HG02938 (cell line): Measurements from ENCODE around the gene GNAT1.

ENCODE experiments used
- ATAC-seq: cut with Tn5 transposase; IDR thresholded peaks from one replicate; pipeline ENCODE4 v1.9.1; 2021; ENCODE audit warnings: mild to moderate bottlenecking, moderate library complexity; ENCODE audit not compliant: unreplicated experiment

The GNAT1 gene

GRCh38 chr3:50190936-50191660 lies at the start of gene GNAT1:
TSS of gene GNAT1 (plus strand) at chr3:50191610. CDS start at chr3:50191726, 116 bp downstream.
- no peak for ATAC-seq

- no peak for ATAC-seq
These were observed 45.0 kb upstream of the GNAT1 start for GRCh38 chr3:50146316-50146901.

GRCh38 chr3:50147016-50147415 lies 44.4 kb upstream of the GNAT1 start:
- ATAC-seq: no peak

- no peak for ATAC-seq
These were observed 44.0 kb upstream of the GNAT1 start for GRCh38 chr3:50147447-50147846.

- ATAC-seq: no peak
These were observed 43.5 kb upstream of the GNAT1 start for GRCh38 chr3:50147861-50148260.

GRCh38 chr3:50150404-50150750 lies 41.0 kb upstream of the GNAT1 start:
- ATAC-seq: no peak

- ATAC-seq: no peak
These were observed 40.3 kb upstream of the GNAT1 start for GRCh38 chr3:50150863-50151686.

- ATAC-seq: no peak
These were observed 39.7 kb upstream of the GNAT1 start for GRCh38 chr3:50151728-50152127.

GRCh38 chr3:50153782-50154475 lies 37.5 kb upstream of the GNAT1 start:
- ATAC-seq: no peak

GRCh38 chr3:50154476-50154839 lies 37.0 kb upstream of the GNAT1 start:
- no peak for ATAC-seq

- ATAC-seq: no peak
These were observed 36.4 kb upstream of the GNAT1 start, which contains the start of gene SEMA3F for GRCh38 chr3:50154840-50155490. TSS of gene SEMA3F (plus strand) at chr3:50155324. CDS start at chr3:50159623, 4,299 bp downstream.

GRCh38 chr3:50155491-50155878 lies 35.9 kb upstream of the GNAT1 start:
- no peak for ATAC-seq

GRCh38 chr3:50155891-50156290 lies 35.5 kb upstream of the GNAT1 start:
- ATAC-seq: no peak

GRCh38 chr3:50156549-50157493 lies 34.6 kb upstream of the GNAT1 start:
- ATAC-seq: no peak

- no peak for ATAC-seq
These were observed 33.4 kb upstream of the GNAT1 start for GRCh38 chr3:50157827-50158529.

- no peak for ATAC-seq
These were observed 32.8 kb upstream of the GNAT1 start for GRCh38 chr3:50158530-50159146.

GRCh38 chr3:50160561-50160983 lies 30.8 kb upstream of the GNAT1 start:
- no peak for ATAC-seq

GRCh38 chr3:50161320-50161719 lies 30.1 kb upstream of the GNAT1 start:
- ATAC-seq: no peak
